ENCODE measurements around the gene NOL8. TPM values are rescaled to one million over a fixed set of nuclear protein-coding genes. Genes with fewer than 3 reads are reported as not detected.

The NOL8 gene
- total RNA-seq, 1 experiment from 2014 or later, result 48.2 TPM

GRCh38 chr9:92353051-92353450 lies 27.9 kb upstream of the NOL8 start:
- Histone ChIP-seq H3K79me2 (ENCODE audit: insufficient read depth, low read length) (no peaks in the 10 kb centered on the region), H3K9me2 (ENCODE audit: insufficient read depth) (no peaks in the 10 kb centered on the region), H3K4me3 (replicated peaks in 1 of 2; ENCODE audit: low read depth in 1 of 2, low read length in 2 of 2) (no peak overlapping the region), H3K36me3 (ENCODE audit: control insufficient read depth in 1 of 2, insufficient read depth in 2 of 2, low read length in 2 of 2) (no peaks in the 10 kb centered on the region), H2AFZ (ENCODE audit: low read depth, low read length, poor library complexity, severe bottlenecking) (no peak overlapping the region), H3K9me3 (ENCODE audit: control insufficient read depth in 1 of 2, insufficient read depth in 1 of 2, low read depth in 1 of 2, low read length in 2 of 2) (no peaks in the 10 kb centered on the region), H3K4me2 (ENCODE audit: low read length) (no peak overlapping the region), H4K20me1 (ENCODE audit: insufficient read depth) (no peaks in the 10 kb centered on the region), H3K27ac (ENCODE audit: low read depth, low read length) (no peak overlapping the region), H3K27me3 (ENCODE audit: insufficient read depth, low read length) (no peaks in the 10 kb centered on the region), H3K9ac (ENCODE audit: low read length) (no peak overlapping the region), H3K4me1 (ENCODE audit: control insufficient read depth in 1 of 2, insufficient read depth in 2 of 2, low read length in 2 of 2) (no peaks in the 10 kb centered on the region)
- TF ChIP-seq ZBTB33 (IDR thresholded peaks at IDR 0.05; ENCODE audit: extremely low read depth, insufficient replicate concordance, low read length) (no peak), REST (IDR thresholded peaks at IDR 0.05; ENCODE audit: low read depth) (no peak), FOSL1 (IDR thresholded peaks at IDR 0.05; ENCODE audit: low read depth) (no peak), ZFX (IDR thresholded peaks at IDR 0.05) (no peak), EGR1 (IDR thresholded peaks at IDR 0.05; ENCODE audit: low read depth) (no peak), EZH2phosphoT487 (IDR thresholded peaks at IDR 0.05; ENCODE audit: borderline replicate concordance) (no peak), YY1 (IDR thresholded peaks at IDR 0.05; ENCODE audit: extremely low read depth, insufficient replicate concordance, low read depth, low read length) (no peak), CBX3 (IDR thresholded peaks at IDR 0.05; ENCODE audit: low read depth) (no peak), ELF1 (IDR thresholded peaks at IDR 0.05; ENCODE audit: borderline replicate concordance, low read depth) (no peak), EZH2 (IDR thresholded peaks at IDR 0.05) (no peak)
- no TSS peak for BruUV-seq (replicated peaks)
- ChIA-PET POLR2A (no interaction called here), CTCF (no interaction called here), RAD21 (ENCODE audit: low non-redundant PET in 1 of 2, low total read pairs in 2 of 2, uncharacterized antibody in 2 of 2, unreplicated experiment in 2 of 2) (no interaction called here)
- intact Hi-C loops (cut with micrococcal nuclease), result no loop called here
- ATAC-seq (no peak), DNase-seq (ENCODE audit: low read depth, low spot score) (no peak)

All from HCT116 (cell line).